Psoas muscle (tissue), 8 donors: Measurements from ENCODE around the gene PPIAL4G. TPM values are rescaled to one million over a fixed set of nuclear protein-coding genes. Genes with fewer than 3 reads are reported as not detected.
"Not testable (repeated sequence)": the region's sequence is repeated elsewhere in the genome, so short reads cannot be mapped to it uniquely, and the experiment has no call there.

ENCODE experiments used
- ATAC-seq, 4 donors: fragments of 200-7000 bp; cut with Tn5 transposase; one replicate each; pipeline ENCODE4 v1.9.1; 2020; ENCODE audit warnings: moderate library complexity in 3 of 4, mild to moderate bottlenecking in 2 of 4
- DNase-seq, 2 donors: peaks; one replicate each; pipeline ENCODE4 v3.0.0-alpha.2; 2020
- H3K27ac ChIP-seq: fragments of 200-600 bp; one replicate; pipeline ENCODE4 v1.8.0; 2022
- H3K27me3 ChIP-seq, 3 donors: fragments of 200-600 bp in 1 of 3; one replicate each; pipeline versions ENCODE4 v1.6.1 to v1.8.0; 2013 to 2022; ENCODE audit warnings: low read length in 2 of 3, mild to moderate bottlenecking in 2 of 3, moderate library complexity in 1 of 3; ENCODE audit not compliant: insufficient read depth in 3 of 3
- H3K36me3 ChIP-seq, 2 donors: fragments of 200-600 bp in 1 of 2; one replicate each; pipeline versions ENCODE4 v1.6.1 to v1.8.0; 2013 to 2022; ENCODE audit warnings: low read depth in 1 of 2, mild to moderate bottlenecking in 1 of 2, moderate library complexity in 1 of 2; ENCODE audit not compliant: insufficient read depth in 1 of 2
- H3K4me1 ChIP-seq: fragments of 200-600 bp; one replicate; pipeline ENCODE4 v1.8.0; 2022
- H3K4me3 ChIP-seq: fragments of 200-600 bp; one replicate; pipeline ENCODE4 v1.8.0; 2022; ENCODE audit warnings: mild to moderate bottlenecking
- H3K9me3 ChIP-seq: fragments of 200-600 bp; one replicate; pipeline ENCODE4 v1.8.0; 2022
- WGBS, 3 donors: extraction: QIAGEN DNeasy Blood & Tissue Kit; methylation state at CpG; one replicate each; pipeline versions ENCODE4 v1.1.6 to v1.1.7; 2013; 5-methylcytosine and 5-hydroxymethylcytosine counted together
- intact Hi-C, 2 donors: fragments of 100-400 bp; cut with DNase I; formaldehyde crosslinking; loops; one replicate each; pipeline versions ENCODE4 v1.11.0 to v1.14.2; 2022
- long read RNA-seq, 2 donors: library from polyadenylated mRNA; unstranded; transcript quantifications; one replicate each; pipeline ENCODE4 v2.0.0, GENCODE V29; 2021
- polyA plus RNA-seq, 3 donors: library from polyadenylated mRNA; stranded (reverse); fragments of 200-250 nt; gene quantifications; one replicate each; pipeline ENCODE4 v1.2.3, GENCODE V29; 2013
- total RNA-seq, 4 donors: library from RNA; stranded (reverse); fragmentation: NEBNext Ultra II Directional in 2 of 4; extraction: Animal tissue kit (Norgen Biotek cat#: 25700) in 2 of 4; gene quantifications; one replicate each; pipeline versions ENCODE4 v1.2.1 to v1.2.4, GENCODE V29; 2021 to 2023
- donor health status: healthy with polysubstance abuse.
- donor health status: DM: no; HTN: no; CAD: no; lungs with moderate emphysema.
- donor health status: Bipolar disorder and iron deficiency.
- donor health status: healthy.
- donor health status: DM: yes; HTN: yes; CAD: no.
- donor health status: DM: no; HTN: no; CAD: no.
- donor health status: DM: no; HTN: no; CAD: no.
- donor health status: DM: yes; HTN: yes; CAD: no.

PPIAL4G gene
- not detected for total RNA-seq
- polyA plus RNA-seq, result not detected
- long read RNA-seq, donor 1, result 0 reads
- long read RNA-seq, donor 2, result 0 reads

- H3K36me3 ChIP-seq, DNase-seq, H3K27ac ChIP-seq, intact Hi-C loops, H3K9me3 ChIP-seq, ATAC-seq, H3K27me3 ChIP-seq, H3K4me1 ChIP-seq, H3K4me3 ChIP-seq: not testable (repeated sequence)
- WGBS, 3 donors, result 94 to 96% (median 94%) methylated on average over 12 of the region's 12 CpGs
These were observed at the start of gene PPIAL4G for GRCh38 chr1:148483029-148483428. Gene PPIAL4G (minus strand): TSS chr1:148483302. CDS start chr1:148483252, 50 bp downstream.

GRCh38 chr1:148532158-148532557 is 49.1 kb upstream of the PPIAL4G start:
- H3K9me3 ChIP-seq, H3K27ac ChIP-seq, H3K4me3 ChIP-seq, intact Hi-C loops, ATAC-seq, H3K4me1 ChIP-seq, H3K27me3 ChIP-seq: not testable (repeated sequence)
- H3K36me3 ChIP-seq, result peaks cover 0 to 13% of the 10 kb centered on the region in 2 donors
- 63 to 75% (median 68%) methylated on average over 2 to 3 of the region's 4 CpGs for WGBS, 3 donors
- DNase-seq, result peak in 1 of 2 donors; percentile 11

- H3K27ac ChIP-seq, H3K36me3 ChIP-seq, H3K4me1 ChIP-seq, ATAC-seq, intact Hi-C loops, H3K27me3 ChIP-seq, H3K9me3 ChIP-seq: not testable (repeated sequence)
- peak; percentile 19 to 50 for DNase-seq
- WGBS, 3 donors, result 4 to 6% (median 4%) methylated on average over 9 to 25 of the region's 25 CpGs
- peak overlapping the region; percentile 32 for H3K4me3 ChIP-seq
These were observed 46.0 kb upstream of the PPIAL4G start for GRCh38 chr1:148529101-148529567.

GRCh38 chr1:148528591-148528990 is 45.5 kb upstream of the PPIAL4G start:
- peak overlapping the region; percentile 32 for H3K4me3 ChIP-seq
- H3K9me3 ChIP-seq, DNase-seq, intact Hi-C loops, ATAC-seq, H3K4me1 ChIP-seq, H3K36me3 ChIP-seq, H3K27ac ChIP-seq, H3K27me3 ChIP-seq: not testable (repeated sequence)
- 0% methylated on average over 3 to 5 of the region's 24 CpGs; no CpG with 5 or more reads in 1 of the 3 donors for WGBS, 3 donors

GRCh38 chr1:148526587-148526986 is 43.5 kb upstream of the PPIAL4G start:
- intact Hi-C loops, H3K4me1 ChIP-seq, ATAC-seq, H3K27me3 ChIP-seq, H3K9me3 ChIP-seq, H3K36me3 ChIP-seq, H3K27ac ChIP-seq, H3K4me3 ChIP-seq, DNase-seq: not testable (repeated sequence)
- 96 to 100% (median 100%) methylated on average over 2 of the region's 2 CpGs for WGBS, 3 donors

- peak in 2 of 4 donors; percentile 16 to 32 for ATAC-seq
- H3K4me3 ChIP-seq, result peak overlapping the region; percentile 60
- H3K27ac ChIP-seq, intact Hi-C loops, H3K27me3 ChIP-seq, DNase-seq, H3K4me1 ChIP-seq, H3K36me3 ChIP-seq, H3K9me3 ChIP-seq: not testable (repeated sequence)
- WGBS, 3 donors, result 46 to 64% (median 60%) methylated on average over 8 to 21 of the region's 35 CpGs
These were observed 40.4 kb upstream of the PPIAL4G start for GRCh38 chr1:148523205-148524144.

- H3K27me3 ChIP-seq, H3K4me1 ChIP-seq, intact Hi-C loops, H3K36me3 ChIP-seq, H3K9me3 ChIP-seq: not testable (repeated sequence)
- WGBS, 3 donors, result 1 to 2% (median 1%) methylated on average over 22 to 30 of the region's 30 CpGs
- H3K27ac ChIP-seq, result peak overlapping the region; percentile 30
- peak; percentile 88 to 91 (median 90) for ATAC-seq
- H3K4me3 ChIP-seq, result peak overlapping the region; percentile 60
- peak; percentile 77 to 83 for DNase-seq
These were observed 39.6 kb upstream of the PPIAL4G start for GRCh38 chr1:148522561-148523204.

- H3K27ac ChIP-seq, H3K9me3 ChIP-seq, H3K27me3 ChIP-seq, intact Hi-C loops, H3K36me3 ChIP-seq, H3K4me1 ChIP-seq: not testable (repeated sequence)
- WGBS, 3 donors, result 4 to 8% (median 4%) methylated on average over 11 to 17 of the region's 23 CpGs
- DNase-seq, result peak; percentile 84 to 89
- ATAC-seq, result peak; percentile 74 to 92 (median 82)
- H3K4me3 ChIP-seq, result peak overlapping the region; percentile 43
These were observed 39.0 kb upstream of the PPIAL4G start for GRCh38 chr1:148522072-148522471.

- H3K36me3 ChIP-seq, ATAC-seq, H3K27me3 ChIP-seq, DNase-seq, intact Hi-C loops, H3K4me3 ChIP-seq, H3K4me1 ChIP-seq, H3K9me3 ChIP-seq, H3K27ac ChIP-seq: not testable (repeated sequence)
- no CpG with 5 or more reads among the region's 3 CpGs for WGBS, 3 donors
These were observed 31.2 kb upstream of the PPIAL4G start for GRCh38 chr1:148514310-148514709.

- WGBS, 3 donors, result 84 to 87% (median 85%) methylated on average over 8 to 9 of the region's 9 CpGs
- H3K4me3 ChIP-seq, DNase-seq, H3K9me3 ChIP-seq, intact Hi-C loops, H3K4me1 ChIP-seq, H3K27me3 ChIP-seq, H3K36me3 ChIP-seq, ATAC-seq, H3K27ac ChIP-seq: not testable (repeated sequence)
These were observed 29.6 kb upstream of the PPIAL4G start for GRCh38 chr1:148512571-148513184.

GRCh38 chr1:148493933-148494332 is 10.8 kb upstream of the PPIAL4G start:
- H3K36me3 ChIP-seq, DNase-seq, H3K27ac ChIP-seq, H3K27me3 ChIP-seq, H3K4me1 ChIP-seq, H3K9me3 ChIP-seq, H3K4me3 ChIP-seq, ATAC-seq, intact Hi-C loops: not testable (repeated sequence)
